Ishikawa (cell line): Measurements from ENCODE around the gene PARN.

Experiments
- EP300 ChIP-seq: IDR thresholded peaks from 2 replicates; pipeline ENCODE4 v1.6.1; 2012; ENCODE audit warnings: borderline replicate concordance
- FOXM1 ChIP-seq: IDR thresholded peaks from 2 replicates; pipeline ENCODE4 v1.6.1; 2012; ENCODE audit warnings: low read depth, borderline replicate concordance
- TAF1 ChIP-seq: IDR thresholded peaks from 2 replicates; pipeline ENCODE4 v1.6.1; 2012; ENCODE audit warnings: low read depth, mild to moderate bottlenecking
- ZBTB7A ChIP-seq: IDR thresholded peaks from 2 replicates; pipeline ENCODE4 v1.6.1; 2012; ENCODE audit warnings: low read depth
- TF ChIP-seq, protein P1 (sequence below): IDR thresholded peaks from 2 replicates; pipeline ENCODE4 v1.6.1; 2012

DNA sequence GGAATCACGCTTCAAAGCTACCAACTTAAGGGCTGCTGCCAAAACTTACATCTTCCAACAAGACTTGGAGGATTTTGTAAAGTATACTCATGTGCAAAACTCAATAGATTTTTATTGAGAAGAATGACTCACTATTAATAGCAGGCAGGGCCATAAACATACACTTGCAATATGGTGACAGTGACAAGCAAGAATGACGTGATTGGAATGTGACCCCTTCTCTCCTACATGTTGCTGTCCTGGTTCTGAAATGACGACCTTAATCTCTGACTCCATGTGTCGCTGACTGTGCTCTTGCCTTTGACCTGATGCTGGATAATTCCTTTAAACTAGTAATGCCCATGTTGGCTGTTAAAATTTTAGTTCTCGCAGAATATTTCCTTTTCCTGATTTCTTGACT, 174.5 kb downstream of the PARN start:
- TF ChIP-seq, protein P1, sequence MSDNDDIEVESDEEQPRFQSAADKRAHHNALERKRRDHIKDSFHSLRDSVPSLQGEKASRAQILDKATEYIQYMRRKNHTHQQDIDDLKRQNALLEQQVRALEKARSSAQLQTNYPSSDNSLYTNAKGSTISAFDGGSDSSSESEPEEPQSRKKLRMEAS, result no peak
- TF ChIP-seq TAF1, result no peak
- no peak for TF ChIP-seq FOXM1
- no peak for TF ChIP-seq EP300
- TF ChIP-seq ZBTB7A, result no peak
